Measurements from ENCODE around the gene COMT. TPM values are rescaled to one million over a fixed set of nuclear protein-coding genes. Genes with fewer than 3 reads are reported as not detected.

COMT gene
- total RNA-seq, 1 donor, result 50.4 TPM

DNA sequence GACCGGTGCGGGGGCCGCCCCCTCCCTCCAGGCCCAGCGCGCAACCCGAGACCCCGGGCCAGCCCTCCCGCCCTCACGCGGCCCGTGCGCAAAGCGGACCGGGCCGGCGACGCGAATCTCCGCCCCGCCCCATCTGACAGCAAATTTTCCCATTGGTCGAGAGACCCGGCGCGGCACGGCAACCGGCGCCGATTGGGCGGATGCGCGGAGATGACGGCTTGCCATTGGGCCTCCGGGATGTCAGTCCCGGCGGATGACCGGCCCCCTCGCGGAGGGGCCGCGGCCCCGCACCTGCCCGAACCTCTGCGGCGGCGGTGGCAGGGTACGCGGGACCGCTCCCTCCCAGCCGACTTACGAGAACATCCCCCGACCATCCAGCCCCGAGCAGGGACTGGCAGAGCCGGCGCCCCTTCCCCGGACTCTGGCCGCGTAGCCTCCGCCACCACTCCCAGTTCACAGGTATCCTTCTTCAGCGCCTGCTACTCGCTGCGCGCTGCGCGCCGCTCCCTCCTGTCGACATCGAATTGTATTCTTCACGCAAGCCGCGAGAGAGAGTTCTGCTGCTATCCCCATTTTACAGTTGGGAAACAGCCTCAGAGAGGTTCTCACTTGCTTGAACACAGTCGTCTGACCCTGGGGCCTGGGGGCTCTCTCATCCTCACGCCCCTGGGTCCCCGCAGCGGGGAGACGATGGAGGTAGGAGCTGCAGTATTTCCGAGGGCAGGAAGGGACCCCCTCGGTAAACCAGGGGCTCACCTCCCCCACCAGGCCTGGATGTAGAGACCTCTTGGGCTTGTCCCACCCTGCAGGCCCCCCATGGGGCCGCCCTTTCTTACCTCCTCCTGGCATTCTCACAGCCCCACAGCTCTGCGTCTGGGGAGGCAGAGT is 75.4 kb downstream of the COMT start, which contains the start of gene ARVCF:
Gene ARVCF (minus strand): TSS at position 90 of the 888 bp plus-strand sequence. CDS start 26,029 bp downstream, outside the sequence.
- peak within 1 kb of the TSS; percentile 48 for H3K4me3 ChIP-seq (ENCODE audit: low read length)
- peaks cover 17% of the 10 kb centered on the region for H3K4me1 ChIP-seq (ENCODE audit: insufficient read depth, low read length)
- H3K27me3 ChIP-seq (ENCODE audit: insufficient read depth, low read length), result peaks cover 20% of the 10 kb centered on the region
- no peaks in the 10 kb centered on the region for H3K9me3 ChIP-seq (ENCODE audit: low read depth, low read length)

DNA sequence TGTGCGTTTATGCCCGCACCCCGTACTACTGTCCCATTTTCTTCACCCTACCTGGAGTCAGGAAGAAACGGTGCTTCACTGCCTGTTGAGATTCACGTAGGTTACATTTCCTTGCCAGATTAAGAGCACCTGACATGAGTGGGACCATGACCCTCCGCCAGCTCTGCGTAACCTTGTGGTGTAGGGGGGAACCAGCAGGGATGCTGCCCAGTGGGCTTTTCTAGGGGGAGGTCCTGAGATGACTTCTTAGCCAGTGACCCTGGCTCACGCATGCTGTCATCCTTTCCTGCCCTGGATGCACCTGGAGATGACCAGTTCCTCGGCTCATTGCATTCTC is 76.0 kb downstream of the COMT start:
- peaks cover 20% of the 10 kb centered on the region for H3K27me3 ChIP-seq (ENCODE audit: insufficient read depth, low read length)
- no peak overlapping the region for H3K4me3 ChIP-seq (ENCODE audit: low read length)
- no peaks in the 10 kb centered on the region for H3K9me3 ChIP-seq (ENCODE audit: low read depth, low read length)
- H3K4me1 ChIP-seq (ENCODE audit: insufficient read depth, low read length), result peaks cover 23% of the 10 kb centered on the region

DNA sequence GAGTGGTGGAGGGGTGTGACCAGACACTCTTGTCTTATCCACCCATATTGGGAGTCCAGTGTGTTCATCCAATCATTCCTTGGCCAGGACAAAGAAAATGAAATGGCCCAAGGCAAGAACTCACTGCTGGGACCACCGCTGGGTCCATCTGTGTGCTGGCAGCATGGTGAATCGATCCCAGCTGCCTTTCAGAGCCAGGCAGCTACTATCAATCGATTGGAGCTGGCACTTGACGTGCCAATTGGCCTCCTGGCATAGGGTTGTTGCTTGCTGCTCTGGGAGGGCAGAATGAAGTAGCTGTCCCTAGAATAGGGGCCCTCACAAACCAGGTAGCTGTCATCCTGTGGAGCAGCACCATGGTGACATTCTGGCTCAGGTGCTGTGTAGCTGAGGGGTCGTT is 76.4 kb downstream of the COMT start:
- no peak overlapping the region for H3K4me3 ChIP-seq (ENCODE audit: low read length)
- H3K9me3 ChIP-seq (ENCODE audit: low read depth, low read length), result no peaks in the 10 kb centered on the region
- peaks cover 20% of the 10 kb centered on the region for H3K27me3 ChIP-seq (ENCODE audit: insufficient read depth, low read length)
- H3K4me1 ChIP-seq (ENCODE audit: insufficient read depth, low read length), result peaks cover 27% of the 10 kb centered on the region

Other genes starting within 250 kb of the COMT start
- gene SEPTIN5, start 227.3 kb upstream of the COMT start, total RNA-seq, result 20.9 TPM
- 36.1 TPM for gene GP1BB, start 218.2 kb upstream of the COMT start, total RNA-seq
- not detected for gene TBX1, start 181.0 kb upstream of the COMT start, total RNA-seq
- 1.0 TPM for gene GNB1L, start 86.9 kb upstream of the COMT start, total RNA-seq
- gene RTL10, start 86.9 kb upstream of the COMT start, total RNA-seq, result 6.4 TPM
- 11.3 TPM for gene TXNRD2, start within 50 bp of the COMT start, total RNA-seq
- gene ARVCF, start 75.1 kb downstream of the COMT start, total RNA-seq, result 2.3 TPM
- 20.1 TPM for gene TANGO2, start 79.3 kb downstream of the COMT start, total RNA-seq
- gene DGCR8, start 138.5 kb downstream of the COMT start, total RNA-seq, result 7.9 TPM
- 71.3 TPM for gene RANBP1, start 174.3 kb downstream of the COMT start, total RNA-seq
- 28.7 TPM for gene TRMT2A, start 175.5 kb downstream of the COMT start, total RNA-seq
- 6.4 TPM for gene ZDHHC8, start 190.0 kb downstream of the COMT start, total RNA-seq
- not detected for gene CCDC188, start 209.3 kb downstream of the COMT start, total RNA-seq